ENCODE data around the gene CLPX. TPM values are rescaled to one million over a fixed set of nuclear protein-coding genes. Genes with fewer than 3 reads are reported as not detected.
"Not testable (repeated sequence)": the region's sequence is repeated elsewhere in the genome, so short reads cannot be mapped to it uniquely, and the experiment has no call there.

Gene CLPX
- total RNA-seq, result 24.2 and 31.7 TPM in 2 replicates

DNA sequence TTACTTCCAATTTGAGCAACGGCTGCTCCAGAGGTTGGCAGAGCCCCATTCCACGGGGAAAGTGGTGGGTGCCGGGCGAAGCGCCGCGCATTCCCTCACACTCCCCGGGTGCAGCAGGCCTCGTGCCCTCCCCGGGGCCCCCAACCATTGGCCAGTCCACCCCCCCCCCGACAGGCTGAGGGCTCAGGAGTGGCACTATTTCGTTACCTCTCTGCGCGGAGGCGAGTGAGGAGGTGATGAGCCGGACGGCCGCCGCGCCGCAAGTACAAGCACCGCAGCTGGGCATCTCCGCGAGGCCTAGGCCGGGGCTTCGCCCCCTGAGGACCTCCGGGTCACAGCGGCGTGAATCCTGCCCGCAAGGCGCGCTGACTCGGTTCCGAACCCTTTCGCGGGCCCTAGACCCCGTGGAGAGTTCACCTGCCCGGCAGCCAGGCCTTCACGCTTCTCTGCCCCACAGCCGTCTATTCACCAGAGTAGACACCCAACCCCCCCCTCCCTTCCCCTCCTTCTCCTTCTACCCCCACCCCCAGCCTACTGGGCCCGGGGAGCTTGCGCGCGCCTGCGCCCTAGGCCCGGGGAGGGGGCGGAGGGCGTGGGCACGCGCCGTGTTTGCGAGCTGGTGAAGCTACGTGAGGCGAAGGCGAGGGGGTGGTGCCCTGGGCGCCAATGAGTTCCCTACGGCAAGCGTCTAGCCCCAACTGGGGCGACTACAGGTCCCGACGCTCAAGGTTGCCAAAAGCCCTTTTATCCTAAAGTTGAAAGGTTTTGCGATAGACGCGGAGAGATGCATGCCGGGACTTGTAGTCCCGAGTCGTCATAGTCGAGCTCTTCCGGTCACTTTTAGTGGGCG, at the start of gene CLPX:
CLPX (minus strand) TSS at position 475 of the 850 bp plus-strand sequence; CDS start at position 286, 189 bp downstream.
- DNase-seq (ENCODE audit: low read depth in 2 of 2), result peak; percentile 90 to 94

DNA sequence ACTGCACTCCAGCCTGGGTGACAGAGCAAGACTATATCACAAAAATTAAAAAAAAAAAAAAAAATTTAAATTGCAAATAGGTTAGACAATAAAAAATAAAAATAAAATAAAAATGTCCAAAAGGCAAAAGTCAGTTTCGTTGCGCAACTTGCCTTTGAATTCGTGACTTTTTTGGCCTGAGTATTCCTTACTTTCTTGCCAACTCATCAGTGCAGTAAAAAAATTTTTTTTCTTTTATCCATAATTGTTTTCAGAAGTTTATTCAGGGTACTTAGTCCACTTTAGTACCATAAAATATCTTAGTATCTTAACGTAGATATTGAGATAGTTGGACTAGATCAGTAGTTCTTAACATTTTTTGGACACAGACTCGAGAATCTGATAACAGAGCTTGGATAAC, 48.6 kb upstream of the CLPX start:
- no peak for DNase-seq (ENCODE audit: low read depth in 2 of 2)

DNA sequence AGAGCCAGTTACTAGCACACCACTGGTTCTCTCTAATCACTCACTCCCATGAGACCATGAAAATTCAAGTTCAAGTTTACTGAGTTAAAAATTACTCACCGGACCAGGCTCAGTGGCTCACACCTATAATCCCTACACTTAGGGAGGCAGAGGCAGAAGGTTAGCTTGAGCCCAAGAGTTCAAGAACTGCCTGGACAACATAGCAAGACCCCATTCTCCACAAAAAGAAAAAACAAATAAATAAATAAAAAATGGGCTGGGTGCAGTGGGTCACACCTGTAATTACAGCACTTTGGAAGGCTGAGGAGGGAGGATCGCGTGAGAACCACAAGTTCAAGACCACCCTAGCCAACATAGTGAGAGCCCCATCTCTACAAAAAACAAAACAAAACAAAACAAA, 47.4 kb upstream of the CLPX start:
- no peak for DNase-seq (ENCODE audit: low read depth in 2 of 2)

- DNase-seq (ENCODE audit: low read depth in 2 of 2), result no peak
These were observed 46.2 kb upstream of the CLPX start for GRCh38 chr15:65231306-65231705.

- DNase-seq (ENCODE audit: low read depth in 2 of 2), result not testable (repeated sequence)
These were observed 41.8 kb upstream of the CLPX start for GRCh38 chr15:65226901-65227300.

- DNase-seq (ENCODE audit: low read depth in 2 of 2), result no peak
These were observed 41.1 kb upstream of the CLPX start for GRCh38 chr15:65226221-65226620.

DNA sequence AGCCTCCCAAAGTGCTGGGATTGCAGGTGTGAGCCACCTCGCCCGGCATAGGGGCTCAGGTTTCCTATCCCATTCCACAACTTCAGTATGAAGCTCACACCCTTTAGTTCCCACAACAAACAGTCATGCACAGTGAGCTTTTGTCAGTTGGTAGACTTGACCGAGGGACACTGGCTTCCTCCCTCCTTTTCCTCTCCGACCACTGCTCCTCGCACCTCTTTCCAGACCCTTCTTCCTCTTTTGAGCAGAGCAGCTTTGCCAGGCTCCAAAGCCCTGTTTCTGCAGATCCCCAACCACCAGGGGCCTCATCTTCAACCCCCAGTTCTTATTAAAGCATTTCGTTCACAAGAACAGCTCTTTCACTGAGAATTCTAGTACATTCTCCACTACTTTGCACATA, 38.9 kb upstream of the CLPX start:
- DNase-seq (ENCODE audit: low read depth in 2 of 2), result no peak

GRCh38 chr15:65222891-65223290, 37.7 kb upstream of the CLPX start:
- peak; percentile 8 to 34 for DNase-seq (ENCODE audit: low read depth in 2 of 2)

DNA sequence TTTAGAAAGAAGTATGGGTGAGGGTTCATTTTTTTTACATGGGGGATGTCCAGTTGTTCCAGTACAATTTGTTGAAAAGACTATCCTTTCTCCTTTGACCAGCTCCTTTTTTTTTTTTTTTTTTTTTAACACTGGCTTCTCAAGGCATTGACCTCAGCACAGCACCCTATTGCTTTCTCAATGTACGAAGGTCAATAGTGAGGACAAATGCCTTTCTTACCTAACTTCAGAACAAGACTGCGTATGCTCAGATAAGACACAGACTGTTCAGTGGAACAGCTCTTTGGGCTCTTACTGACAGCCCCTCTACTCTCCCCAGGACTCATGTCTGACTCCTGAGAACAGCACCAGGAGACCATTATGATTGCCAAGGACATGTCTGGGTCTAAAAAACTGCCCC, 36.6 kb upstream of the CLPX start:
- no peak for DNase-seq (ENCODE audit: low read depth in 2 of 2)

DNA sequence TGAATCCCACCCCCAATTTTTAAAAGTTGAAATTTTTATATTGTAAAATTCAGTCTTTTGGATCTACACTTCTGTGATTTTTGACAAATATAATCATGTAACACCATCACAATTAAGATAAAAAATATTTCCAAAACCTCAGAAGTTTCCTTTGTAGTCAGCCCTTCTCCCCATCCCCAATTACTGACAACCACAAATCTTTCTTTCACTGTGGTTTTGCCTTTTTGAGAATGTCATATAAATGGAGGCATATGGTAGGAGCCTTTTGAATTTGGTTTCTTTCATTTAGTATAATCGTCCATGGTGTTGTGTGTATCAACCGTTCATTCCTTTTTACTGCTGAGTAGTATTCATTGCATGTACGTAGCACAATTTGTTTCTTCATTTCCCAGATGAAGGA, 34.0 kb upstream of the CLPX start:
- no peak for DNase-seq (ENCODE audit: low read depth in 2 of 2)

GRCh38 chr15:65217526-65218482, 32.7 kb upstream of the CLPX start:
- peak in 1 of 2 donors; percentile 14 for DNase-seq (ENCODE audit: low read depth in 2 of 2)

GRCh38 chr15:65215496-65215895, 30.4 kb upstream of the CLPX start:
- no peak for DNase-seq (ENCODE audit: low read depth in 2 of 2)

DNA sequence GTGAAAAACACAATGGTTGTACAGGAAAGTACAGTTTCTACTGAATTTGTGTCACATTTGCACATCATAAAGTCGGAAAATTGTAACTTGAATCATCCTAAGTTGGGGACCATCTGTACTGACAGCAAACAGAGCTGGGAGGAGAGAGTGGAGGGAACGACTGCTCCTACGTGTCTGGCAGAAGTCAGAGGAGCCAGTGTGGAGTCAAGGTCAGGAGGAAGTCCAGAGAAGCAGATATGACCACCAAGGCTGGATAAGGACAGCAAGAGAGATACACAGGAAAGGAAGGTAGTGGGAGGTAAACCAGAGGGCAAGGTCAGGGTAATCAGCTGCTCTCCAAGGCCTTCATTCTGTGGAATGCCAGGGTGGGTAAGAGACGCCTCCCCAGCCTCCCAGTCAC, 28.9 kb upstream of the CLPX start:
- DNase-seq (ENCODE audit: low read depth in 2 of 2), result no peak

DNA sequence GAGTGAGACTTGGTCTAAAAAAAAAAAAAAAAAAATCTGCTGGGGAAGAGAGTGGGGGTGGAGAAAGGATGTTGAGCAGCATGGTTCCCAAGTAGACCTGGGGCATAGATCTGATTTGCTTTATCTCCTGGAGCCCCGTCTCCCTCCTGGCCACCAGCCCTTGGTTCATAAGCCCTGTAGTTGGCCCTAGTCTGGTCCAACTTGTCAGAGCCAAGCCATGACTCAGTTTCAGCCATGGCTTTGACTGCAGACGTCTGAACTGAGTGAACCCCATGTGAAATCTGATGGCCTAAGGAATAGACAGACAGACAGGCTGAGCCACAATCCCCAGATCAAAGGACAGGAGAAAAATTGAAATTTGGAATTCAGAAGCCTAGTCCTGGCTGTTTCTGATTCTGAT, 28.1 kb upstream of the CLPX start:
- no peak for DNase-seq (ENCODE audit: low read depth in 2 of 2)

GRCh38 chr15:65212097-65212496, 27.0 kb upstream of the CLPX start:
- peak; percentile 9 to 33 for DNase-seq (ENCODE audit: low read depth in 2 of 2)

DNA sequence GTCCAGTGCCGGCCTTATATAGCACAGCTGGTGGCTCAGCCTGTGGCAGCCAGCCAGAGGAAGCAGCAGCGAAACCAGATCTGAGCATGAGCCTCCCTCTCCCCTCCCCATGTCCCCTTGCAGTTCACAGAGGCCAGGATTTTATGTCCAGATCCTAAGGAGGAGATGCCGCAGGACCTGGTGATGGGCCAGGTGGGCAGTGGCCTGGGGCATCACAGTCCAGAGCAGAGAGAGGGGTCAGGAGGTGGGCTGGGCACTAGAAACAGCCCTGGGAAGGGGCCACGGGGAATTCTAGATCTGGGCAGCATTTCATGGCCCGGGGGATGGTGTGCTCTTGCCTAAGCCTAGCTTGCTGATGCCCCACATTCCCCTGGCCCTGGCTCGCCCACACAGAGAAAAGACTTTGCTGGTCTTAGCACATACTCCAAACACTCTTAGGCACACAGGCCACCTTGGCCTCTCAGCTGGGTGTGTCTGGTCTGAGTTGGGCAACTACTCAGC, 26.4 kb upstream of the CLPX start:
- peak in 1 of 2 donors; percentile 9 for DNase-seq (ENCODE audit: low read depth in 2 of 2)

DNA sequence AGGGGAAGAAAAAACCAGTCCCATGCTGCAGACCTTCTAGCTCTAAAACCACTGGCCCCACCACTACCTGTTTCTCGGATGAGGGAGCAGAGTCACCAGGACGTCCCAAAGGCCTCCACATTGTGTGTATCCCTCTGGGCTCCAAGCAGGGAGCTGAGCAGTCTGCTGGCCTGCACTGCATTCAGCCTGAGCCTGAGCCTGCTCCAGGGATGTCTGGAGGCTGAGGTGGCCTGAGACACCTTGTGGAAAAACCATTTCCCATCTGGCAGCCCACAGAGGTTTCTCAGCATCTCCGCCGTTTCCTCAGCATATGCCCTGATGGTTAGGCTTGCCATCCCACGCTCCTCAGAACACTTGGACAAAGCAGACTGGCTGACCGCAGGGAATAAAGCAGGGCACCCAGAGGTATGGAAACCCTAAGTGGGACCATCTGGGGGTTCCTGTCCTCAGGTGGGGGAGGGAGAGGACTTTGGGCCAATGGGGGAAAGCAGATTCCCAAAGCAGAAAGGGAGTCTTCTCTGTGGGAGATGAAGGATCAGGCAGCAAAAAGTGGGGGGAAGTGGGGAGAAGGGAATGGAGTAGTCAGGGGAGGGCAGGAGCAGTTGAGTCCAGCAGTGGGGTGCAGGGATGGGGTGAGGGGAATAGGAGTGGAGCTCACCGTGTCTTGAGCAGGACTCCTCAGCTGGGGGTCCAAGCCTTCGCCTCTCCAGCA, 25.8 kb upstream of the CLPX start, which contains the start of gene CILP:
CILP (minus strand) TSS at position 704 of the 712 bp plus-strand sequence. CDS start 1,718 bp downstream, outside the sequence.
- DNase-seq (ENCODE audit: low read depth in 2 of 2), result no peak

GRCh38 chr15:65209701-65210643, 24.8 kb upstream of the CLPX start:
- no peak for DNase-seq (ENCODE audit: low read depth in 2 of 2)

DNA sequence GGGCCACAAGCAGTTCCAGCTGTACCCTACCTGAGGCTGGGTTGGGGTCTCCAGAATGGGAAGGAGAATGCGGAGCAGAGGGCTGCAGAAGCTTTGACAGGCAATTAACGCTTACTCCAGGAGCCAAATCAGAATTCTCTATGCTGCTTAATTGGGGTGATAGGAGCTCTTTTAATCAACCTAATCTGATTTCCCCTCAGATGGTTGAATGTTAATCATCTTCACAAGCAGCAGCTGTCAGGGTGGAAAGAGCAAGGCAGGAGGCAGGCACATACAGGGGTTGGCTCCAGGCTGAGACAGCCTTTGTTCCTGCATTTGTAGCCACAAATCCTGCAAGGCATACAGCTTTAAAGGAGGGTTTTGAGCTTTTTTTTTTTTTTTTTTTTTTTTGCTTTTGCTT, 23.5 kb upstream of the CLPX start:
- no peak for DNase-seq (ENCODE audit: low read depth in 2 of 2)

DNA sequence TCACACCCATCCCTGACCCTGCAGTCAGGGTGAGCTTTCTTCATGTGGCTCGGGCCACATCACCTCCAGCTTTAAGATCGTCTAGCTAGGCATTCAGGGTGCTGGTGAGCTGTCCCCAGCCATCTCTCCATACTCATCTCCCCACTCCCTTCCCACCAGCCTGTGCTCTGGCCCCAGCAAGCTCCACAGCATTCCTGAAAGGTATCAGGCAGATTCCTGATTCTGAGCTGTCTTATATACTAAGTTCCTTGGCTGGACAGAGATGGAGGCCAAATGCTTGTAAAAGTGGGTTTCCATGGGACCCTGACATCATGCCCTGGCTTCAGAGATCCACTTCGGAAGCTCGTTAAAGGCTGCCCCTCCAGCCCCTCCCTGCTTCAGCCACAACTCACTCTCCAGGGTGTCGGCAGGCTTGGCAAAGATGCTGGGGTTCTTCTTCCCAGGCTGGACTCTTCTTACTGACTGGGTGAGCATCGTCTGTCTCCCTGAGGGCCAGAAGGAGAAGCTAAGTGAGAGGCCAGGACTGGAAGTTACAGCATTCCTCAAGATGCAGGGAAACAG, 22.2 kb upstream of the CLPX start:
- no peak for DNase-seq (ENCODE audit: low read depth in 2 of 2)

All from lung microvascular endothelial cell (primary cell).